ENCODE measurements around the gene SIT1. TPM values are rescaled to one million over a fixed set of nuclear protein-coding genes. Genes with fewer than 3 reads are reported as not detected.

The SIT1 gene
- total and polyA plus RNA-seq, 4 donors, result 0.87 to 3.8 (median 1.4) TPM

DNA sequence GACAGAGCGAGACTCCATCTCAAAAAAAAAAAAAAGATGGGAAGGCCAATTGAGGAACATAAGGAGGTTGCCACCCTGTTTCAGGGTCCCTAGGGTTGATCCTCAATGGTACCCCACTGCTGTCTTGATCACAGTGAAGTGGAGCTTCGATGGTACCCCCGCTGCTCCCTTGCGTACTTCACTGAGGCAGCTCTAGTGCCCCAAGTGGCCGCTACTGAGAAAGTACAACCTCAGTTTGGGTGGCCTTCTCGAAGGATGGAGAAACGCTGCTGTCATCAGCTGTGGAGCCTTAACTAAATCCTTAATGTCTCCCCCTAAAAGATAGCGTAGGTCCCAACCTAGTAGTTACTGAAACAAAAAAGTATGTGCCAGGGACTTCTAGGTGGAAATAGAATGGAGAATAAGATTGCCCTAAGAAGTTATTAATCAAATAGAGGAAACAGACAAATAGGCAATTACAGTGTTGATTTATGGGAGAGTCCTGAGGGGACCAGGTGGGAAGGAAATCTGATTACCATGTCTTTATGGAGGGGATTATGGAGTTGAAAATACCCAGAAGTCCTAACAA lies 39.4 kb downstream of the SIT1 start:
- peak; percentile 27 to 47 (median 41) for DNase-seq

GRCh38 chr9:35609820-35610163 lies 40.9 kb downstream of the SIT1 start:
- 88 to 95% methylated on average over 13 of the region's 13 CpGs for WGBS, 2 donors
- no peak overlapping the region for H3K4me3 ChIP-seq
- no peak overlapping the region for H3K27ac ChIP-seq (ENCODE audit: low read depth in 1 of 2, low read length in 1 of 2)
- no peak for TF ChIP-seq CTCF (IDR thresholded peaks at IDR 0.05; ENCODE audit: control extremely low read depth, extremely low read depth)
- H3K27me3 ChIP-seq (ENCODE audit: control insufficient read depth in 3 of 3, insufficient read depth in 3 of 3, low read length in 2 of 3), result no peaks in the 10 kb centered on the region
- ATAC-seq (ENCODE audit: insufficient read depth, low FRiP score) (no peak), DNase-seq (no peak)
- H3K36me3 ChIP-seq (ENCODE audit: control insufficient read depth in 4 of 4, insufficient read depth in 4 of 4, low read length in 4 of 4), result peaks cover 2 to 23% (median 12%) of the 10 kb centered on the region in 4 donors
- H3K9me3 ChIP-seq (ENCODE audit: control insufficient read depth in 4 of 4, insufficient read depth in 3 of 4, low read length in 3 of 4), result no peaks in the 10 kb centered on the region
- H3K4me1 ChIP-seq (ENCODE audit: control insufficient read depth in 5 of 5, insufficient read depth in 5 of 5, low read length in 5 of 5), result peaks cover 0 to 14% (median 10%) of the 10 kb centered on the region in 5 donors
- H3K9ac ChIP-seq (ENCODE audit: insufficient read depth in 1 of 2, low read length in 2 of 2), result no peak overlapping the region

More for the DNA sequence above, 39.4 kb downstream of the SIT1 start:
- TF ChIP-seq CTCF (IDR thresholded peaks at IDR 0.05; ENCODE audit: control extremely low read depth, extremely low read depth), result peak; percentile 46
- no peak overlapping the region for H3K27ac ChIP-seq (ENCODE audit: low read depth in 1 of 2, low read length in 1 of 2)
- ATAC-seq (ENCODE audit: insufficient read depth, low FRiP score), result no peak
- H3K4me3 ChIP-seq, result no peak overlapping the region
- H3K27me3 ChIP-seq (ENCODE audit: control insufficient read depth in 3 of 3, insufficient read depth in 3 of 3, low read length in 2 of 3), result peaks cover 0 to 2% (median 2%) of the 10 kb centered on the region in 3 donors
- H3K36me3 ChIP-seq (ENCODE audit: control insufficient read depth in 4 of 4, insufficient read depth in 4 of 4, low read length in 4 of 4), result peaks cover 2 to 23% (median 12%) of the 10 kb centered on the region in 4 donors
- peaks cover 0 to 8% (median 5%) of the 10 kb centered on the region in 5 donors for H3K4me1 ChIP-seq (ENCODE audit: control insufficient read depth in 5 of 5, insufficient read depth in 5 of 5, low read length in 5 of 5)
- no peak overlapping the region for H3K9ac ChIP-seq (ENCODE audit: insufficient read depth in 1 of 2, low read length in 2 of 2)
- H3K9me3 ChIP-seq (ENCODE audit: control insufficient read depth in 4 of 4, insufficient read depth in 3 of 4, low read length in 3 of 4), result no peaks in the 10 kb centered on the region
- 19 to 20% methylated on average over 8 of the region's 8 CpGs for WGBS, 2 donors

GRCh38 chr9:35609001-35609819 lies 41.5 kb downstream of the SIT1 start:
- Histone ChIP-seq H3K9ac (ENCODE audit: insufficient read depth in 1 of 2, low read length in 2 of 2) (no peak overlapping the region), H3K36me3 (ENCODE audit: control insufficient read depth in 4 of 4, insufficient read depth in 4 of 4, low read length in 4 of 4) (peaks cover 2 to 23% (median 12%) of the 10 kb centered on the region in 4 donors), H3K4me1 (ENCODE audit: control insufficient read depth in 5 of 5, insufficient read depth in 5 of 5, low read length in 5 of 5) (peaks cover 0 to 19% (median 10%) of the 10 kb centered on the region in 5 donors), H3K9me3 (ENCODE audit: control insufficient read depth in 4 of 4, insufficient read depth in 3 of 4, low read length in 3 of 4) (no peaks in the 10 kb centered on the region), H3K4me3 (no peak overlapping the region), H3K27me3 (ENCODE audit: control insufficient read depth in 3 of 3, insufficient read depth in 3 of 3, low read length in 2 of 3) (no peaks in the 10 kb centered on the region), H3K27ac (ENCODE audit: low read depth in 1 of 2, low read length in 1 of 2) (no peak overlapping the region)
- no peak for DNase-seq
- TF ChIP-seq CTCF (IDR thresholded peaks at IDR 0.05; ENCODE audit: control extremely low read depth, extremely low read depth), result no peak
- ATAC-seq (ENCODE audit: insufficient read depth, low FRiP score), result no peak
- WGBS, 2 donors, result 92 to 93% methylated on average over 31 of the region's 31 CpGs

Measured in lung (tissue), 12 donors.